H1 (cell line): Measurements from ENCODE around the gene TAF1D. TPM values are rescaled to one million over a fixed set of nuclear protein-coding genes. Genes with fewer than 3 reads are reported as not detected.

ENCODE experiments used
- ASH2L ChIP-seq: fragments of 200-600, 300-600 bp; sonication (generic); IDR thresholded peaks from one replicate; pipeline ENCODE4 v1.7.1; 2017; ENCODE audit warnings: low read length
- BRCA1 ChIP-seq: IDR thresholded peaks from 2 replicates; pipeline ENCODE4 v1.6.1; 2012; ENCODE audit warnings: low read depth, low read length, improper control_type of control experiment
- CEBPB ChIP-seq: IDR thresholded peaks from 2 replicates; pipeline ENCODE4 v1.6.1; 2012; ENCODE audit warnings: low read depth, low read length
- CHD2 ChIP-seq: IDR thresholded peaks from 2 replicates; pipeline ENCODE4 v1.6.1; 2012; ENCODE audit warnings: low read length, improper control_type of control experiment
- CREB1 ChIP-seq: IDR thresholded peaks from 2 replicates; pipeline ENCODE4 v1.6.1; 2012; ENCODE audit warnings: inconsistent platforms
- CTBP2 ChIP-seq: IDR thresholded peaks from 2 replicates; pipeline ENCODE4 v1.7.0; 2011; ENCODE audit warnings: borderline replicate concordance, mild to moderate bottlenecking, moderate library complexity, mixed read lengths, low read length; ENCODE audit not compliant: insufficient read depth, insufficient read length
- EGR1 ChIP-seq: IDR thresholded peaks from 2 replicates; pipeline ENCODE4 v1.6.1; 2011; ENCODE audit warnings: low read depth, low read length, borderline replicate concordance
- GABPA ChIP-seq: IDR thresholded peaks from 2 replicates; pipeline ENCODE4 v1.6.1; 2011; ENCODE audit warnings: mild to moderate bottlenecking, low read length, moderate library complexity, borderline replicate concordance; ENCODE audit not compliant: insufficient read depth
- JUND ChIP-seq: IDR thresholded peaks from 2 replicates; pipeline ENCODE4 v1.6.1; 2011; ENCODE audit warnings: mild to moderate bottlenecking, improper control_type of control experiment, low read length
- KDM4A ChIP-seq: IDR thresholded peaks from one replicate; pipeline ENCODE4 v1.7.1; 2012; ENCODE audit warnings: low read depth, mild to moderate bottlenecking, moderate library complexity, low read length, inconsistent platforms; ENCODE audit not compliant: severe bottlenecking
- MAFK ChIP-seq: IDR thresholded peaks from 2 replicates; pipeline ENCODE4 v1.6.1; 2012; ENCODE audit warnings: low read depth, mild to moderate bottlenecking, improper control_type of control experiment, low read length
- NANOG ChIP-seq: IDR thresholded peaks from 2 replicates; pipeline ENCODE4 v1.6.1; 2011; ENCODE audit warnings: low read length, low read depth, mild to moderate bottlenecking, inconsistent platforms; ENCODE audit not compliant: insufficient read depth, poor library complexity, severe bottlenecking
- PHF8 ChIP-seq: fragments of 200-600 bp; sonication (generic); conservative IDR thresholded peaks from 2 replicates; pipeline ENCODE4 v1.7.1; 2012; ENCODE audit warnings: low read depth, mild to moderate bottlenecking, inconsistent platforms, low read length, moderate library complexity
- RAD21 ChIP-seq, 2 experiments: IDR thresholded peaks in 1 of 2; conservative IDR thresholded peaks in 1 of 2; 2 replicates each; pipeline ENCODE4 v1.6.1; 2011; ENCODE audit warnings: low read depth in 2 of 2, low read length in 2 of 2, improper control_type of control experiment in 1 of 2, inconsistent platforms in 1 of 2, mild to moderate bottlenecking in 1 of 2, moderate library complexity in 1 of 2
- RBBP5 ChIP-seq: IDR thresholded peaks from 2 replicates; pipeline ENCODE4 v1.7.1; 2012; ENCODE audit warnings: low read depth, mild to moderate bottlenecking, inconsistent platforms, low read length, moderate library complexity, borderline replicate concordance
- SIN3A ChIP-seq, 2 experiments: IDR thresholded peaks in 1 of 2; conservative IDR thresholded peaks in 1 of 2; 2 replicates each; pipeline ENCODE4 v1.6.1; 2011 to 2012; ENCODE audit warnings: low read length in 2 of 2, improper control_type of control experiment in 1 of 2, low read depth in 1 of 2, mild to moderate bottlenecking in 1 of 2
- SP1 ChIP-seq: IDR thresholded peaks from 2 replicates; pipeline ENCODE4 v1.6.1; 2011; ENCODE audit warnings: low read depth, low read length
- SUZ12 ChIP-seq: fragments of 200-600 bp; sonication (generic); IDR thresholded peaks from 2 replicates; pipeline ENCODE4 v1.6.1; 2012; ENCODE audit warnings: mild to moderate bottlenecking, inconsistent platforms, low read length, moderate library complexity, mixed read lengths
- TAF7 ChIP-seq: optimal IDR thresholded peaks from 2 replicates; pipeline ENCODE3; 2011; ENCODE audit warnings: low read depth, mild to moderate bottlenecking, inconsistent platforms, low read length, moderate library complexity, borderline replicate concordance
- TCF12 ChIP-seq: IDR thresholded peaks from 2 replicates; pipeline ENCODE4 v1.6.1; 2011; ENCODE audit warnings: low read depth, mild to moderate bottlenecking, low read length
- YY1 ChIP-seq: IDR thresholded peaks from 2 replicates; pipeline ENCODE4 v1.6.1; 2011; ENCODE audit warnings: low read depth, mild to moderate bottlenecking, low read length
- polyA plus RNA-seq, 7 experiments: library from polyadenylated mRNA; depleted of rRNA in 3 of 7; stranded (reverse) in 5 of 7; unstranded in 2 of 7; fragments of >200 nt in 5 of 7; fragments of 200-250 nt in 2 of 7; gene quantifications; 1 replicate in 5 of 7; 2 replicates in 1 of 7; 4 replicates in 1 of 7; pipeline versions ENCODE4 v1.2.1 to v1.2.3, GENCODE V29; 2011 to 2013; ENCODE audit warnings: missing spikeins in 2 of 7, mixed read lengths in 2 of 7
- total RNA-seq: library from RNA; stranded (reverse); fragmentation: NEBNext Ultra II Directional; extraction: Animal tissue kit (Norgen Biotek cat#: 25700); gene quantifications from 2 replicates; pipeline ENCODE4 v1.2.1, GENCODE V29; 2021
- TF ChIP-seq, protein P1 (sequence below): IDR thresholded peaks from 2 replicates; pipeline ENCODE4 v1.6.1; 2012; ENCODE audit warnings: inconsistent platforms
- TF ChIP-seq, protein P2 (sequence below): IDR thresholded peaks from 2 replicates; pipeline ENCODE4 v1.6.1; 2012; ENCODE audit warnings: inconsistent platforms

Gene TAF1D
- total and polyA plus RNA-seq, 2 of the 8 experiments (the other 6 are each of a cell fraction or from before 2014, with no cell fraction given), result 64.7 to 212 TPM

DNA sequence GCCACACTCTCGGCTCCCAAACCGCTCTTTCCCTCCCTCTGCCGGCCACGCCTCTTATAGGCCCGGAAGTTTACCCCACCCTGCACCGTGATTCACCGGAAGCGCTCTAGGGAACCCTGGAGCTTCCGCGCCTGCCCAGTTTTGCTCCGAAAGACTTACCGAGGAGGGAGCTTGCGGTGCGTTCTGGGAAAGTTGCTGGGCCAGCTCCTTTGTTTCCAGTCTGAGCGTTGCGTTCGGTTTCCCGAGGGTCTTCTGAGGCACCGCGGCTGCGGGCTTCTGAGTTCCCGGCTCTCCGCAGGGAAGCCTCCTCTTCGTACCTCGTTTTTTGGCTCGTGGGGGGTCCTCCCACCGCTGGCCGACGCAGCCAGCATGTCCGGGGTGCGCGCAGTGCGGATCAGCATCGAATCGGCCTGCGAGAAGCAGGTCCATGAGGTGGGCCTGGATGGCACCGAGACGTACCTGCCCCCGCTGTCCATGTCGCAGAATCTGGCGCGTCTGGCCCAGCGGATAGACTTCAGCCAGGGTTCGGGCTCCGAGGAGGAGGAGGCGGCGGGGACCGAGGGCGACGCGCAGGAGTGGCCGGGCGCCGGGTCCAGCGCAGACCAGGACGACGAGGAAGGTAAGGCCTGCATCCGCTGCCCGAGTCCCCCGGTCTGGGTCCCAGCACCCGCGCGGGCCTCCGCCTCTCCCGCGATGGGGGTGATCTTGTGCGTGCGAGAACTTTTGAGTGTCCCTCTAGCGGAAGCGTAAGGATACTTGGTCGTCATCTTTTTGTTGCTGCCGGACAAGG, 43.0 kb upstream of the TAF1D start, which contains the start of gene MED17 (continued):
- no peak for TF ChIP-seq MAFK
- TF ChIP-seq SUZ12, result no peak
- TF ChIP-seq RBBP5, result 0 out of 2 replicates have a peak, but pooled peaks have one; percentile 33
- peak; percentile 83 for TF ChIP-seq TAF7
- TF ChIP-seq PHF8, result peak; percentile 98
- no peak for TF ChIP-seq EGR1
- peak; percentile 48; the same call in 1 of the 2 replicates for TF ChIP-seq CEBPB
- no peak for TF ChIP-seq BRCA1
- no peak for TF ChIP-seq SIN3A (conservative IDR thresholded peaks at IDR 0.05 in 1 of 2, IDR thresholded peaks at IDR 0.05 in 1 of 2; ENCODE audit: low read depth in 1 of 2, low read length in 2 of 2)
- no peak for TF ChIP-seq NANOG
- TF ChIP-seq JUND, result no peak
- TF ChIP-seq ASH2L, result peak; percentile 79
- TF ChIP-seq SP1, result no peak
- TF ChIP-seq KDM4A, result peak; percentile 65
- TF ChIP-seq, protein P1, sequence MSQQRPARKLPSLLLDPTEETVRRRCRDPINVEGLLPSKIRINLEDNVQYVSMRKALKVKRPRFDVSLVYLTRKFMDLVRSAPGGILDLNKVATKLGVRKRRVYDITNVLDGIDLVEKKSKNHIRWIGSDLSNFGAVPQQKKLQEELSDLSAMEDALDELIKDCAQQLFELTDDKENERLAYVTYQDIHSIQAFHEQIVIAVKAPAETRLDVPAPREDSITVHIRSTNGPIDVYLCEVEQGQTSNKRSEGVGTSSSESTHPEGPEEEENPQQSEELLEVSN, result peak; percentile 60; the same call in 1 of the 2 replicates
- no peak for TF ChIP-seq RAD21 (IDR thresholded peaks at IDR 0.05 in 1 of 2, conservative IDR thresholded peaks at IDR 0.05 in 1 of 2; ENCODE audit: low read depth in 2 of 2, low read length in 2 of 2)
- TF ChIP-seq CHD2, result 0 out of 2 replicates have a peak, but pooled peaks have one; percentile 51
- peak; percentile 81 for TF ChIP-seq CREB1
- TF ChIP-seq GABPA, result peak; percentile 89
- TF ChIP-seq YY1, result no peak; the same call in none of the 2 replicates
- TF ChIP-seq, protein P2, sequence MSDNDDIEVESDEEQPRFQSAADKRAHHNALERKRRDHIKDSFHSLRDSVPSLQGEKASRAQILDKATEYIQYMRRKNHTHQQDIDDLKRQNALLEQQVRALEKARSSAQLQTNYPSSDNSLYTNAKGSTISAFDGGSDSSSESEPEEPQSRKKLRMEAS, result peak; percentile 83
- no peak for TF ChIP-seq TCF12
- TF ChIP-seq CTBP2, result no peak
